Common myeloid progenitor, CD34-positive (primary cell): Measurements from ENCODE around the gene POLR1F.

ENCODE experiments used
- CTCF ChIA-PET: fragments of 350-600 bp; sonication (Branson Sonifier 250); formaldehyde crosslinking; loops from one replicate; lab custom pipeline; 2021; ENCODE audit warnings: antibody characterized with exemption; lab: Charles Lee
- POLR2A ChIA-PET: fragments of 350-600 bp; sonication (Branson Sonifier 250); formaldehyde crosslinking; loops from one replicate; lab custom pipeline; 2021; ENCODE audit warnings: antibody characterized with exemption; lab: Charles Lee
- DNase-seq, 3 donors: peaks; one replicate each; pipeline versions ENCODE4 v3.0.0 to v3.0.0-alpha.2; 2013
- H3K27ac ChIP-seq, 2 experiments: 1 replicate in 1 of 2; 2 replicates in 1 of 2; pipeline ENCODE4 v1.7.0; 2013; ENCODE audit warnings: inconsistent platforms in 2 of 2, low read length in 2 of 2, mild to moderate bottlenecking in 2 of 2, low read depth in 1 of 2, moderate library complexity in 1 of 2; ENCODE audit not compliant: severe bottlenecking in 2 of 2, insufficient read depth in 1 of 2, poor library complexity in 1 of 2
- H3K27me3 ChIP-seq, 5 experiments: replicated peaks in 2 of 5; 1 replicate in 3 of 5; 2 replicates in 2 of 5; pipeline versions ENCODE4 v1.6.1 to v1.7.0; 2013; ENCODE audit warnings: low read length in 4 of 5, mild to moderate bottlenecking in 2 of 5, moderate library complexity in 2 of 5, inconsistent platforms in 1 of 5; ENCODE audit not compliant: insufficient read depth in 5 of 5, control insufficient read depth in 4 of 5
- H3K36me3 ChIP-seq, 4 experiments: 1 replicate in 2 of 4; 2 replicates in 2 of 4; pipeline versions ENCODE4 v1.6.1 to v1.7.0; 2013; ENCODE audit warnings: low read length in 3 of 4, control low read depth in 1 of 4, mild to moderate bottlenecking in 1 of 4; ENCODE audit not compliant: control insufficient read depth in 4 of 4, insufficient read depth in 4 of 4
- H3K4me1 ChIP-seq, 4 experiments: 1 replicate in 3 of 4; 2 replicates in 1 of 4; pipeline versions ENCODE4 v1.6.1 to v1.7.1; 2013; ENCODE audit warnings: low read length in 3 of 4, mild to moderate bottlenecking in 3 of 4, control low read depth in 1 of 4, inconsistent platforms in 1 of 4, moderate library complexity in 1 of 4; ENCODE audit not compliant: control insufficient read depth in 4 of 4, insufficient read depth in 4 of 4; ENCODE audit errors: control extremely low read depth in 1 of 4
- H3K4me3 ChIP-seq, 7 experiments: 1 replicate in 4 of 7; 2 replicates in 3 of 7; pipeline versions ENCODE4 v1.5.1 to v1.7.0; 2013; ENCODE audit warnings: mild to moderate bottlenecking in 7 of 7, low read length in 6 of 7, moderate library complexity in 6 of 7, inconsistent platforms in 2 of 7, low read depth in 2 of 7, control low read depth in 1 of 7; ENCODE audit not compliant: insufficient read depth in 4 of 7, control insufficient read depth in 1 of 7; ENCODE audit errors: extremely low read depth in 1 of 7
- H3K9me3 ChIP-seq, 5 experiments: 1 replicate in 4 of 5; 2 replicates in 1 of 5; pipeline versions ENCODE4 v1.6.1 to v1.7.1; 2013; ENCODE audit warnings: low read length in 4 of 5, mild to moderate bottlenecking in 2 of 5, inconsistent platforms in 1 of 5, low read depth in 1 of 5, moderate library complexity in 1 of 5; ENCODE audit not compliant: control insufficient read depth in 4 of 5, insufficient read depth in 2 of 5; ENCODE audit errors: control extremely low read depth in 1 of 5
- WGBS: methylation state at CpG from one replicate; pipeline ENCODE4 v1.1.5; 2013; ENCODE audit not compliant: insufficient coverage; 5-methylcytosine and 5-hydroxymethylcytosine counted together

The POLR1F gene

DNA sequence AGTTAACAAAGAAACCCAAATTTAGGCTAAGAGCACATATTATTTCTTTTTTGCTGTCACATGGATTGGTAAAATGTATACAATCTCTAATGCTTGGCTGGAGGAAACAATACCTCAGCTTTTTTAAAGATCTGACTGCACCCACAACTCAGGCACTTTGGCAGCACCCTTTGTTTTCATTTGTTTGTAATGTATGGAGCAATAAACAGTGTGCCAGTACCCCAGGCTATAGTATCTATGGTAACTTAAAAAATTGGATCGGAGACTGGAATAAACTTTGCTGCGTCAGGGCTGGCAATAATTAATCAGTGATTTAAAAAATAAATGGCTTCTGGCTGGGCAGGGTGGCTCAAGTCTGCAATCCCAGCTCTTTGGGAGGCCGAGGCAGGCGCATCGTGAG, 27.2 kb downstream of the POLR1F start:
- Histone ChIP-seq H3K9me3 (peaks cover 0 to 6% (median 3%) of the 10 kb centered on the region in 5 experiments), H3K27ac (no peak overlapping the region), H3K36me3 (no peaks in the 10 kb centered on the region), H3K4me3 (no peak overlapping the region), H3K27me3 (no peaks in the 10 kb centered on the region), H3K4me1 (peaks cover 2 to 12% (median 8%) of the 10 kb centered on the region in 4 experiments)
- DNase-seq, result no peak
- CTCF ChIA-PET, result no interaction called here
- WGBS, result no CpG with 5 or more reads among the region's 5 CpGs
- POLR2A ChIA-PET, result no interaction called here

DNA sequence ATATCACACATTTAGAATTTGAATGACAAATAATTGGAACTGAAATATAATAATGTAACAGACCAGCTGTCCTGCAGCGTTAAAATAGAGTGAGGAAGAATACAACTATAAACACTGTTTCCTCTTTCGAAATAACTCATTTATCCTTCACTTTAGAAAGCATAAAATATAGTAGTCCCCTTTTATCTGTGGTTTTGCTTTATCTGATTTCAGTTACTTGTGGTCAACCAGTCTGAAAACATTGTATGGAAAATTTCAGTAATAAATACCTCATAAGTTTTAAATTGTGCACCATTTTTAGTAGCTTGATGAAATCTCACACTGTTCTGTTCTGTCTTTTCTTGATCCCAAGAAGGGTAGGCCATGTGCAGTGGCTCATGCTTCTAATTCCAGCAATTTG, 31.7 kb downstream of the POLR1F start:
- H3K27ac ChIP-seq, result peak overlapping the region; percentile 74 to 86
- H3K4me3 ChIP-seq, result peak overlapping the region in 1 of 7 experiments; percentile 1
- CTCF ChIA-PET, result interaction anchor here (1.2 kb wide), 1 partner anchor 20 kb away, joined by 3 read pairs; no protein-coding TSS in a partner anchor
- DNase-seq, result peak; percentile 56 to 92 (median 87)
- peaks cover 0 to 1% (median 0%) of the 10 kb centered on the region in 5 experiments for H3K9me3 ChIP-seq
- H3K27me3 ChIP-seq, result no peaks in the 10 kb centered on the region
- no peaks in the 10 kb centered on the region for H3K36me3 ChIP-seq
- no CpG with 5 or more reads among the region's 2 CpGs for WGBS
- H3K4me1 ChIP-seq, result peaks cover 6 to 25% (median 17%) of the 10 kb centered on the region in 4 experiments
- POLR2A ChIA-PET, result no interaction called here

DNA sequence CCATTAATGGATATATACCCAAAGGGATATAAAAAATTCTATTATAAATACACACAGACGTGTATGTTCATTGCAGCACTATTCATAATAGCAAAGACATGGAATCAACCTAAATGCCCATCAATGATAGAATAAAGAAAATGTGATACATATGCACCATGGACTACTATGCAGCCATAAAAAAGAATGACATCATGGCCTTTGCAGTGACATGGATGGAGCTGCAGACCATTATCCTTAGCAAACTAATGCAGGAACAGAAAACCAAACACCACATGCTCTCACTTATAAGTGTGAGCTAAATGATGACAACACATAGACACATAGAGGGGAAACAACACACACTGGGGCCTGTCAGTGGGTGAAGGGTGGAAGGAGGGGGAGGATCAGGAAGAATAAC, 33.0 kb downstream of the POLR1F start:
- H3K9me3 ChIP-seq, result no peaks in the 10 kb centered on the region
- DNase-seq, result no peak
- CTCF ChIA-PET, result no interaction called here

DNA sequence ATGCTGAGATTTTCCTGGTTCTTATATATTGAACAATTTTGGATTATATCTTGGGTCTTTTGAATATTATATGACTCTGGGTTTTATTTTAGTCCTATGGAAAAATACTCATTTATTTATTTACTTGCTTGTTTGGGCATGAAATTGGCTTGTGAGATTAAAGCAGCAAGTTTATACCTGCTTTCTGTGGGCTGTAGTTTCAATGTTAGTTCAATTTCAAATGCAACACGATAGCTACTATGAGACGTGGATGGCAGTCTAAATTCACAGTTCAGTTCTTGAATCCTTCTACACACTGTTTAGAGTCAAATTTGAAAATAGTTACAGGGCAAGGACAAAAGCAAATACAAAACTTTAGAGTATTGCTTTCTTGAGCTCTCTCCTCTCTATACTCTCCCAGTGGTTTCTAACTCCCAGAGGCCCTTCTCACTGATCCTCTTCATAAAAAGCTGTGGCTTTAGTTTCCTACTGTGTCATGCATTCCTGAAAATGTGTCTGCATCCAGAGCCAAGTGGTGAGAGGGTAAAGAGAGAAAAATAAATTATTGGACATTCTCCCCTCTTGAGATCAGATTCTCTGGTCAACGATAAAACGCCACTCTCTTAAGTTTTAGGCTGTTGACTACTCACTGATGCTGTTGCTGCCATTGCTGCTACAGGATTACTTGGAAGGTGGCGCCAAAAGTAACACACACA, 34.4 kb downstream of the POLR1F start:
- Histone ChIP-seq H3K27ac (no peak overlapping the region), H3K4me1 (peaks cover 6 to 21% (median 15%) of the 10 kb centered on the region in 4 experiments), H3K27me3 (no peaks in the 10 kb centered on the region), H3K9me3 (peaks cover 0 to 2% (median 0%) of the 10 kb centered on the region in 5 experiments), H3K4me3 (no peak overlapping the region), H3K36me3 (no peaks in the 10 kb centered on the region)
- WGBS, result 96% methylated on average over 5 of the region's 5 CpGs
- POLR2A ChIA-PET, result no interaction called here
- no peak for DNase-seq
- CTCF ChIA-PET, result interaction anchor here (1.4 kb wide), 1 partner anchor 35 kb away, joined by 5 read pairs; the partner anchor contains the start of gene POLR1F

More for the DNA sequence above, 33.0 kb downstream of the POLR1F start:
- whole genome bisulfite sequencing, result no CpG with 5 or more reads among the region's 1 CpG
- H3K4me3 ChIP-seq, result no peak overlapping the region
- no peaks in the 10 kb centered on the region for H3K27me3 ChIP-seq
- peaks cover 6 to 25% (median 17%) of the 10 kb centered on the region in 4 experiments for H3K4me1 ChIP-seq
- POLR2A ChIA-PET, result no interaction called here
- H3K36me3 ChIP-seq, result no peaks in the 10 kb centered on the region
- peak overlapping the region in 1 of 2 experiments; percentile 86 for H3K27ac ChIP-seq

DNA sequence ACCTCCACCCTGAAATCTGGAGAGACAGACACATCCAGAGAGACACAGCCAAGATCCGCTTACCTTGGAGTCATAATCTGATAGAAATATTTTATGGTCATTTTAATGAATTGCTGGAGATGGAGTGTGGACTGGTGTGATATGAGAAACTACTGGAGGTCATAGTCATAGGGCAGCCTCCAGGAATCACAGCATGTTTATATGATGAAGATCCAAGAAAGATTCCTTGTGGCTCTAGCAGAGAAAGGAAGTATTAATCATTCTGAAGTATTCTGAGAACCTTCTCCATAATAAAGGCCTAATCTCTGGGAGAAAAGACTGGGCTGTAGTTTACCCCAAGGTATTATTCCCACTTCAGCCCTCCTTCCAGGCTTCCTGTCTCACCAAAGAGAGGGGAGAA, 38.0 kb downstream of the POLR1F start:
- WGBS, result 100% methylated on average over 1 of the region's 1 CpG
- peaks cover 0 to 2% (median 0%) of the 10 kb centered on the region in 5 experiments for H3K9me3 ChIP-seq
- H3K27ac ChIP-seq, result no peak overlapping the region
- H3K4me1 ChIP-seq, result peaks cover 0 to 19% (median 5%) of the 10 kb centered on the region in 4 experiments
- no peak for DNase-seq
- no peaks in the 10 kb centered on the region for H3K36me3 ChIP-seq
- POLR2A ChIA-PET, result no interaction called here
- CTCF ChIA-PET, result interaction anchor here (1.4 kb wide), 1 partner anchor 550 kb away, joined by 3 read pairs; no protein-coding TSS in a partner anchor
- H3K27me3 ChIP-seq, result no peaks in the 10 kb centered on the region
- H3K4me3 ChIP-seq, result no peak overlapping the region

DNA sequence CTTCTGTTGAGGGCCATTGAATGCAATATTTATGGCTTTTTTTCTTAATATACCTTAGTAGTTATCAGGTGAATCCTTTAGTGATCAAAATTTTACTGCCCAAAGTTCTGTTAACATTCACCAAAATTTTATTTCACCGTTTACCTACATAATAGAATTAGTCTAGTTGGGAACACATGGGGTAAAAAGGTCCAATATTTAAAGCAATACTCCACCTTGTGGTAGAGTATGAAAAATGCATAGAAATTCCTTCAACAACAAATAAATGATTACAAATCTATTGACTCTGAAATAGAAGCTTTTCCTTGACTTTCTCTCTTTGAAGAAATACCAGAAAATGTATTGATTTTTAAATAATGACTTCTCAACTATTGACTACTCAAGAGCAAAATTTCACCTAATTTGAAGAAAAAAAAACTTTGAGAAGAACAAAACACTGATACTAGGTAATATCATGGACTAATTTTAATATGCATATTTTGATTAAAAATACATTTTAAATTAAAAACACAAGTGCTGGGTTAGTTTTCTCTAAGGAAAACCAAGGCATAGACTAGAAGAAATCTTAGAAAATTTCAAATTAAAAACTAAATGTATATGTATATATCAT, 43.3 kb downstream of the POLR1F start:
- POLR2A ChIA-PET, result no interaction called here
- Histone ChIP-seq H3K36me3 (no peaks in the 10 kb centered on the region), H3K27ac (no peak overlapping the region), H3K4me1 (peaks cover 5 to 22% (median 12%) of the 10 kb centered on the region in 4 experiments), H3K9me3 (peaks cover 0 to 2% (median 0%) of the 10 kb centered on the region in 5 experiments), H3K27me3 (no peaks in the 10 kb centered on the region), H3K4me3 (no peak overlapping the region)
- peak; percentile 40 to 57 (median 54) for DNase-seq
- CTCF ChIA-PET, result interaction anchor here (0.9 to 2.3 kb wide), 4 partner anchors 543 to 1313 kb away, joined by 4 to 14 read pairs (median 4); no protein-coding TSS in a partner anchor
- WGBS, result no CpG with 5 or more reads among the region's 1 CpG
